H1 (cell line): ENCODE measurements around the gene DIABLO. TPM values are rescaled to one million over a fixed set of nuclear protein-coding genes. Genes with fewer than 3 reads are reported as not detected.

ENCODE experiments used
- ASH2L ChIP-seq: fragments of 200-600, 300-600 bp; sonication (generic); IDR thresholded peaks from one replicate; pipeline ENCODE4 v1.7.1; 2017; ENCODE audit warnings: low read length
- JUN ChIP-seq: IDR thresholded peaks from 2 replicates; pipeline ENCODE4 v1.6.1; 2011; ENCODE audit warnings: low read depth, mild to moderate bottlenecking, improper control_type of control experiment, low read length
- SP1 ChIP-seq: IDR thresholded peaks from 2 replicates; pipeline ENCODE4 v1.6.1; 2011; ENCODE audit warnings: low read depth, low read length
- polyA plus RNA-seq, 7 experiments: library from polyadenylated mRNA; depleted of rRNA in 3 of 7; stranded (reverse) in 5 of 7; unstranded in 2 of 7; fragments of >200 nt in 5 of 7; fragments of 200-250 nt in 2 of 7; gene quantifications; 1 replicate in 5 of 7; 2 replicates in 1 of 7; 4 replicates in 1 of 7; pipeline versions ENCODE4 v1.2.1 to v1.2.3, GENCODE V29; 2011 to 2013; ENCODE audit warnings: missing spikeins in 2 of 7, mixed read lengths in 2 of 7
- total RNA-seq: library from RNA; stranded (reverse); fragmentation: NEBNext Ultra II Directional; extraction: Animal tissue kit (Norgen Biotek cat#: 25700); gene quantifications from 2 replicates; pipeline ENCODE4 v1.2.1, GENCODE V29; 2021
- TF ChIP-seq, protein P1 (sequence below), 3 experiments: IDR thresholded peaks; 1 replicate in 2 of 3; 2 replicates in 1 of 3; pipeline versions ENCODE4 v1.5.1 to v1.6.1; 2011; ENCODE audit warnings: low read length in 3 of 3, mild to moderate bottlenecking in 3 of 3, inconsistent platforms in 2 of 3, low read depth in 1 of 3, moderate library complexity in 1 of 3; ENCODE audit not compliant: insufficient read depth in 1 of 3; ENCODE audit errors: control extremely low read depth in 1 of 3
- TF ChIP-seq, protein P2 (sequence below): IDR thresholded peaks from 2 replicates; pipeline ENCODE4 v1.6.1; 2012; ENCODE audit warnings: inconsistent platforms

Gene DIABLO
- total and polyA plus RNA-seq, 2 of the 8 experiments (the other 6 are each of a cell fraction or from before 2014, with no cell fraction given), result 65.2 to 68.3 TPM

DNA sequence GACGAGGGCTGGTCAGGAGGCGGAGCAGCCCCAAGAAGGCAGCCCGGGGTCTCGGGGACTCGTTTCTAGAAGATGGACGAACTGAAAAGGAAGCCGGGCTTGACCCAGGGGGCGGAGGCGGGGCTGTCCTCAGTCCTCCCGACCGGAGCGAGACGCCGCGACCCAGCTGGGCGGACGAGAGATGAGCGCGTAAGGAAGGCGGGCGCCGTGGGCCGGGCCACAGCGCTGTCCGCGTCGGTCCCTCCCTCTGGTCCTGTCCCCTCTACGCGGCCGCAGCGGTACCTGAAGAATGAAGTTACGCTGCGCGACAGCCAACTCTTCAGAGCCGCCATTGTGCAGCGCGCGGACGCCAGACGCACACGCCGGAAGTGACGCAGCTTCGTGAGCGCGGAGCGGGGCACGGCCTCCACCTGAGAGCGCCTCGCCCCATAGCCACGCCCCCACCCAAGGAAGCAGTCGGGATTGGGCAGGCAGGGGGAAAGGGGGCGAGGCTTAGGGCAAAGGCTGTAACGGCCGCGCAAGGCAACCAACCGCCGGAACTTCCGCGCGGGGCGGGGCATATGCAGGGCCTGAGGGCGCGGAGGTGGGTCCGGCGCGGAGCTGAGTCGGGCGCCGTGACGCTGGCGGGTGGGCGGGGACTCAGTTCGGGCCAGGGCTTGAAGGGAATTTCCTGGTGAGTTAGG, at the start of gene DIABLO (continued):
- TF ChIP-seq, protein P1, sequence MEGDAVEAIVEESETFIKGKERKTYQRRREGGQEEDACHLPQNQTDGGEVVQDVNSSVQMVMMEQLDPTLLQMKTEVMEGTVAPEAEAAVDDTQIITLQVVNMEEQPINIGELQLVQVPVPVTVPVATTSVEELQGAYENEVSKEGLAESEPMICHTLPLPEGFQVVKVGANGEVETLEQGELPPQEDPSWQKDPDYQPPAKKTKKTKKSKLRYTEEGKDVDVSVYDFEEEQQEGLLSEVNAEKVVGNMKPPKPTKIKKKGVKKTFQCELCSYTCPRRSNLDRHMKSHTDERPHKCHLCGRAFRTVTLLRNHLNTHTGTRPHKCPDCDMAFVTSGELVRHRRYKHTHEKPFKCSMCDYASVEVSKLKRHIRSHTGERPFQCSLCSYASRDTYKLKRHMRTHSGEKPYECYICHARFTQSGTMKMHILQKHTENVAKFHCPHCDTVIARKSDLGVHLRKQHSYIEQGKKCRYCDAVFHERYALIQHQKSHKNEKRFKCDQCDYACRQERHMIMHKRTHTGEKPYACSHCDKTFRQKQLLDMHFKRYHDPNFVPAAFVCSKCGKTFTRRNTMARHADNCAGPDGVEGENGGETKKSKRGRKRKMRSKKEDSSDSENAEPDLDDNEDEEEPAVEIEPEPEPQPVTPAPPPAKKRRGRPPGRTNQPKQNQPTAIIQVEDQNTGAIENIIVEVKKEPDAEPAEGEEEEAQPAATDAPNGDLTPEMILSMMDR (IDR thresholded peaks at IDR 0.05; ENCODE audit: control extremely low read depth in 1 of 3, insufficient read depth in 1 of 3, low read depth in 1 of 3, low read length in 3 of 3), result no peak
- TF ChIP-seq JUN (no peak), SP1 (peak; percentile 59; the same call in 1 of the 2 replicates), ASH2L (peak; percentile 82)
- TF ChIP-seq, protein P2, sequence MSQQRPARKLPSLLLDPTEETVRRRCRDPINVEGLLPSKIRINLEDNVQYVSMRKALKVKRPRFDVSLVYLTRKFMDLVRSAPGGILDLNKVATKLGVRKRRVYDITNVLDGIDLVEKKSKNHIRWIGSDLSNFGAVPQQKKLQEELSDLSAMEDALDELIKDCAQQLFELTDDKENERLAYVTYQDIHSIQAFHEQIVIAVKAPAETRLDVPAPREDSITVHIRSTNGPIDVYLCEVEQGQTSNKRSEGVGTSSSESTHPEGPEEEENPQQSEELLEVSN, result no peak
